SK-N-SH treated with all-trans-retinoic acid at 6 μM for 48 hours (cell line): ENCODE results near the gene SCRN1.
"Not testable (repeated sequence)": the region's sequence is repeated elsewhere in the genome, so short reads cannot be mapped to it uniquely, and the experiment has no call there.

ENCODE experiments used
- BACH2 ChIP-seq: fragments of 250-450 bp; sonication (Bioruptor Pico); IDR thresholded peaks from 2 replicates; pipeline ENCODE4 v1.9.0; 2021; ENCODE audit warnings: mild to moderate bottlenecking, borderline replicate concordance
- CSRNP3 ChIP-seq: fragments of 250-450 bp; sonication (Bioruptor Pico); IDR thresholded peaks from 2 replicates; pipeline ENCODE4 v1.5.1; 2021; ENCODE audit warnings: mild to moderate bottlenecking, moderate library complexity
- GLIS3 ChIP-seq: fragments of 250-450 bp; sonication (Bioruptor Pico); IDR thresholded peaks from 2 replicates; pipeline ENCODE4 v1.5.0; 2020; ENCODE audit warnings: mild to moderate bottlenecking, moderate library complexity
- ISL1 ChIP-seq: fragments of 250-450 bp; sonication (Bioruptor Pico); IDR thresholded peaks from 2 replicates; pipeline ENCODE4 v2.1.2; 2022; ENCODE audit warnings: mild to moderate bottlenecking, moderate library complexity
- PPARA ChIP-seq: fragments of 250-450 bp; sonication (Bioruptor Pico); IDR thresholded peaks from 2 replicates; pipeline ENCODE4 v1.5.0; 2020; ENCODE audit warnings: mild to moderate bottlenecking, borderline replicate concordance
- RARB ChIP-seq: fragments of 250-450 bp; sonication (Bioruptor Pico); IDR thresholded peaks from 2 replicates; pipeline ENCODE4 v1.8.0; 2021; ENCODE audit warnings: mild to moderate bottlenecking, moderate library complexity
- TSHZ2 ChIP-seq: fragments of 250-450 bp; sonication (Bioruptor Pico); IDR thresholded peaks from 2 replicates; pipeline ENCODE4 v1.5.0; 2020; ENCODE audit warnings: mild to moderate bottlenecking, moderate library complexity
- ZFP30 ChIP-seq: fragments of 450-650 bp; formaldehyde crosslinking; IDR thresholded peaks from 2 replicates; pipeline ENCODE4 v1.5.0; 2022; ENCODE audit warnings: mild to moderate bottlenecking, moderate library complexity
- ZNF565 ChIP-seq: fragments of 450-650 bp; formaldehyde crosslinking; conservative IDR thresholded peaks from 2 replicates; pipeline ENCODE4 v1.5.0; 2020; ENCODE audit warnings: low read depth, mild to moderate bottlenecking, moderate library complexity
- ZNF70 ChIP-seq: fragments of 450-650 bp; formaldehyde crosslinking; IDR thresholded peaks from 2 replicates; pipeline ENCODE4 v1.5.0; 2020; ENCODE audit warnings: mild to moderate bottlenecking, moderate library complexity
- TF ChIP-seq, protein P1 (sequence below): fragments of 250-450 bp; sonication (Bioruptor Pico); IDR thresholded peaks from 2 replicates; pipeline ENCODE4 v1.8.0; 2021; ENCODE audit warnings: low read depth, mild to moderate bottlenecking, moderate library complexity, borderline replicate concordance
- TF ChIP-seq, protein P2 (sequence below): fragments of 250-450 bp; sonication (Bioruptor Pico); IDR thresholded peaks from 2 replicates; pipeline ENCODE4 v1.8.0; 2020; ENCODE audit warnings: mild to moderate bottlenecking, moderate library complexity, borderline replicate concordance

GRCh38 chr7:29961611-29962010 lies 28.0 kb downstream of the SCRN1 start:
- not testable (repeated sequence) for TF ChIP-seq ZNF70 (CRISPR knock-in tag); BACH2; GLIS3 (CRISPR knock-in tag); PPARA; RARB (CRISPR knock-in tag); CSRNP3 (CRISPR knock-in tag); ISL1 (CRISPR knock-in tag); ZFP30 (CRISPR knock-in tag); ZNF565 (CRISPR knock-in tag); TSHZ2 (CRISPR knock-in tag)
- TF ChIP-seq, protein P1, sequence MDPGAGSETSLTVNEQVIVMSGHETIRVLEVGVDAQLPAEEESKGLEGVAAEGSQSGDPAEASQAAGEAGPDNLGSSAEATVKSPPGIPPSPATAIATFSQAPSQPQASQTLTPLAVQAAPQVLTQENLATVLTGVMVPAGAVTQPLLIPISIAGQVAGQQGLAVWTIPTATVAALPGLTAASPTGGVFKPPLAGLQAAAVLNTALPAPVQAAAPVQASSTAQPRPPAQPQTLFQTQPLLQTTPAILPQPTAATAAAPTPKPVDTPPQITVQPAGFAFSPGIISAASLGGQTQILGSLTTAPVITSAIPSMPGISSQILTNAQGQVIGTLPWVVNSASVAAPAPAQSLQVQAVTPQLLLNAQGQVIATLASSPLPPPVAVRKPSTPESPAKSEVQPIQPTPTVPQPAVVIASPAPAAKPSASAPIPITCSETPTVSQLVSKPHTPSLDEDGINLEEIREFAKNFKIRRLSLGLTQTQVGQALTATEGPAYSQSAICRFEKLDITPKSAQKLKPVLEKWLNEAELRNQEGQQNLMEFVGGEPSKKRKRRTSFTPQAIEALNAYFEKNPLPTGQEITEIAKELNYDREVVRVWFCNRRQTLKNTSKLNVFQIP: not testable (repeated sequence)
- TF ChIP-seq, protein P2, sequence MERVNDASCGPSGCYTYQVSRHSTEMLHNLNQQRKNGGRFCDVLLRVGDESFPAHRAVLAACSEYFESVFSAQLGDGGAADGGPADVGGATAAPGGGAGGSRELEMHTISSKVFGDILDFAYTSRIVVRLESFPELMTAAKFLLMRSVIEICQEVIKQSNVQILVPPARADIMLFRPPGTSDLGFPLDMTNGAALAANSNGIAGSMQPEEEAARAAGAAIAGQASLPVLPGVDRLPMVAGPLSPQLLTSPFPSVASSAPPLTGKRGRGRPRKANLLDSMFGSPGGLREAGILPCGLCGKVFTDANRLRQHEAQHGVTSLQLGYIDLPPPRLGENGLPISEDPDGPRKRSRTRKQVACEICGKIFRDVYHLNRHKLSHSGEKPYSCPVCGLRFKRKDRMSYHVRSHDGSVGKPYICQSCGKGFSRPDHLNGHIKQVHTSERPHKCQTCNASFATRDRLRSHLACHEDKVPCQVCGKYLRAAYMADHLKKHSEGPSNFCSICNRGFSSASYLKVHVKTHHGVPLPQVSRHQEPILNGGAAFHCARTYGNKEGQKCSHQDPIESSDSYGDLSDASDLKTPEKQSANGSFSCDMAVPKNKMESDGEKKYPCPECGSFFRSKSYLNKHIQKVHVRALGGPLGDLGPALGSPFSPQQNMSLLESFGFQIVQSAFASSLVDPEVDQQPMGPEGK: not testable (repeated sequence)
